Panc1 (cell line): ENCODE measurements around the gene DCLRE1B.

Source experiments
- CTCF ChIP-seq: fragments of 450-650 bp; IDR thresholded peaks from 2 replicates; pipeline ENCODE4 v1.5.1; 2017; ENCODE audit warnings: mild to moderate bottlenecking
- POLR2AphosphoS5 ChIP-seq: IDR thresholded peaks from 2 replicates; pipeline ENCODE4 v1.6.1; 2012; ENCODE audit warnings: mild to moderate bottlenecking, low read depth, low read length, moderate library complexity
- TCF7L2 ChIP-seq: IDR thresholded peaks from 2 replicates; pipeline ENCODE4 v1.6.1; 2011; ENCODE audit warnings: mild to moderate bottlenecking, low read depth, low read length, inconsistent platforms

- TF ChIP-seq POLR2AphosphoS5 (no peak), CTCF (no peak), TCF7L2 (no peak)
These were observed 29.4 kb upstream of the DCLRE1B start for GRCh38 chr1:113875714-113876113.
